Endodermal cell (in vitro differentiated cells): ENCODE measurements around the gene STX3. TPM values are rescaled to one million over a fixed set of nuclear protein-coding genes. Genes with fewer than 3 reads are reported as not detected.
"Not testable (repeated sequence)": the region's sequence is repeated elsewhere in the genome, so short reads cannot be mapped to it uniquely, and the experiment has no call there.

Experiments used
- DNase-seq: peaks from one replicate; pipeline ENCODE4 v3.0.0-alpha.2; 2017
- H3K27ac ChIP-seq: 2 replicates; pipeline ENCODE4 v1.5.1; 2013; ENCODE audit warnings: mild to moderate bottlenecking, low read depth, low read length, moderate library complexity
- H3K27me3 ChIP-seq: 2 replicates; pipeline ENCODE4 v1.6.1; 2013; ENCODE audit warnings: mild to moderate bottlenecking, low read length, moderate library complexity; ENCODE audit not compliant: insufficient read depth, control insufficient read depth, poor library complexity, severe bottlenecking
- H3K36me3 ChIP-seq: 2 replicates; pipeline ENCODE4 v1.7.0; 2013; ENCODE audit warnings: mild to moderate bottlenecking, low read length, moderate library complexity; ENCODE audit not compliant: control insufficient read depth, insufficient read depth
- H3K4me1 ChIP-seq: one replicate; pipeline ENCODE4 v1.7.0; 2013; ENCODE audit warnings: low read length; ENCODE audit not compliant: control insufficient read depth, insufficient read depth
- H3K4me3 ChIP-seq: 2 replicates; pipeline ENCODE4 v1.5.1; 2013; ENCODE audit warnings: mild to moderate bottlenecking, low read length, moderate library complexity
- H3K9ac ChIP-seq: 2 replicates; pipeline ENCODE4 v1.6.1; 2013; ENCODE audit warnings: mild to moderate bottlenecking, low read length, moderate library complexity; ENCODE audit not compliant: poor library complexity, severe bottlenecking; ENCODE audit errors: extremely low read depth
- H3K9me3 ChIP-seq: 2 replicates; pipeline ENCODE4 v1.6.1; 2013; ENCODE audit warnings: mild to moderate bottlenecking, low read length, moderate library complexity; ENCODE audit not compliant: control insufficient read depth
- H3K27ac Mint-ChIP-seq: 2 replicates; pipeline ENCODE4 v1.8.0; 2020; ENCODE audit warnings: mixed read lengths
- H3K27me3 Mint-ChIP-seq: 2 replicates; pipeline ENCODE4 v1.8.0; 2021; ENCODE audit warnings: mild to moderate bottlenecking, mixed read lengths; ENCODE audit not compliant: insufficient read depth
- H3K36me3 Mint-ChIP-seq: 2 replicates; pipeline ENCODE4 v1.8.0; 2020; ENCODE audit warnings: low read depth, mixed read lengths
- H3K4me1 Mint-ChIP-seq: 2 replicates; pipeline ENCODE4 v1.8.0; 2020; ENCODE audit warnings: mixed read lengths
- H3K4me3 Mint-ChIP-seq: 2 replicates; pipeline ENCODE4 v1.8.0; 2020; ENCODE audit warnings: mild to moderate bottlenecking, moderate library complexity, mixed read lengths
- H3K9me3 Mint-ChIP-seq: 2 replicates; pipeline ENCODE4 v1.8.0; 2020; ENCODE audit warnings: mild to moderate bottlenecking, mixed read lengths
- WGBS, 2 experiments: methylation state at CpG; one replicate each; pipeline versions ENCODE4 v1.1.5 to v1.1.7; 2013; ENCODE audit warnings: missing lambda C conversion rate in 2 of 2, mixed read lengths in 1 of 2; ENCODE audit not compliant: insufficient coverage in 1 of 2, insufficient read length in 1 of 2; 5-methylcytosine and 5-hydroxymethylcytosine counted together
- total RNA-seq, 2 donors: library from RNA; stranded (reverse); fragmentation: NEBNext Ultra II Directional in 1 of 2; extraction: Animal tissue kit (Norgen Biotek cat#: 25700) in 1 of 2; gene quantifications; 2 replicates in 1 of 2; 3 replicates in 1 of 2; pipeline ENCODE4 v1.2.1, GENCODE V29; 2021
- TF ChIP-seq, protein P1 (sequence below): fragments of 200-600 bp; sonication (generic); conservative IDR thresholded peaks from 2 replicates; pipeline ENCODE4 v1.5.0; 2021; ENCODE audit warnings: antibody characterized with exemption, mild to moderate bottlenecking

STX3 gene
- total RNA-seq, 2 donors from 2014 or later: 119 to 160 TPM

DNA sequence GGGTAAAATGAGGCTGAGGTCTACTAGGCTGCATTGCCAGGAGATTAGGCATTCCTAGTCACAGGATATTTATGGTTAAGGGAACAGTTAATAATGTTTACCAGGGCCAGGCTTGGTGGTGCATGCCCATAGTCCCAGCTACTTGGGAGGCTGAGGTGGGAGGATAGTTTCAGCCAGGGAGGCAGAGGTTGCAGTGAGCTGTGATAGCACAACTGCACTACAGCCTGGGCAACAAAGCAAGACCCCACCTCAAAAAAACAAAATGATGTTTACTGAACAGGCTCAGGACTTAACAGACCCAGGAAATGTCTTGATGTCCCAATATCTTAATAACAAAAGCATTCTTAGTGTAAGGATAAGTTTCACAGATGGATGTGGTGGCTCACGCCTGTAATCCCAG is 58.2 kb downstream of the STX3 start:
- Histone ChIP-seq H3K4me3 (no peak overlapping the region), H3K27me3 (no peaks in the 10 kb centered on the region), H3K36me3 (peaks cover 10% of the 10 kb centered on the region), H3K4me1 (peaks cover 12% of the 10 kb centered on the region), H3K9ac (no peak overlapping the region), H3K9me3 (no peaks in the 10 kb centered on the region), H3K27ac (no peak overlapping the region)
- Mint-ChIP-seq H3K27ac (no peak overlapping the region), H3K9me3 (no peaks in the 10 kb centered on the region), H3K27me3 (no peaks in the 10 kb centered on the region), H3K4me1 (peaks cover 25% of the 10 kb centered on the region), H3K36me3 (peaks cover 4% of the 10 kb centered on the region), H3K4me3 (no peak overlapping the region)
- no peak for DNase-seq
- TF ChIP-seq, protein P1, sequence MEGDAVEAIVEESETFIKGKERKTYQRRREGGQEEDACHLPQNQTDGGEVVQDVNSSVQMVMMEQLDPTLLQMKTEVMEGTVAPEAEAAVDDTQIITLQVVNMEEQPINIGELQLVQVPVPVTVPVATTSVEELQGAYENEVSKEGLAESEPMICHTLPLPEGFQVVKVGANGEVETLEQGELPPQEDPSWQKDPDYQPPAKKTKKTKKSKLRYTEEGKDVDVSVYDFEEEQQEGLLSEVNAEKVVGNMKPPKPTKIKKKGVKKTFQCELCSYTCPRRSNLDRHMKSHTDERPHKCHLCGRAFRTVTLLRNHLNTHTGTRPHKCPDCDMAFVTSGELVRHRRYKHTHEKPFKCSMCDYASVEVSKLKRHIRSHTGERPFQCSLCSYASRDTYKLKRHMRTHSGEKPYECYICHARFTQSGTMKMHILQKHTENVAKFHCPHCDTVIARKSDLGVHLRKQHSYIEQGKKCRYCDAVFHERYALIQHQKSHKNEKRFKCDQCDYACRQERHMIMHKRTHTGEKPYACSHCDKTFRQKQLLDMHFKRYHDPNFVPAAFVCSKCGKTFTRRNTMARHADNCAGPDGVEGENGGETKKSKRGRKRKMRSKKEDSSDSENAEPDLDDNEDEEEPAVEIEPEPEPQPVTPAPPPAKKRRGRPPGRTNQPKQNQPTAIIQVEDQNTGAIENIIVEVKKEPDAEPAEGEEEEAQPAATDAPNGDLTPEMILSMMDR: no peak
- 95% methylated on average over 1 of the region's 1 CpG; no CpG with 5 or more reads in 1 of the 2 experiments for WGBS, 2 experiments

DNA sequence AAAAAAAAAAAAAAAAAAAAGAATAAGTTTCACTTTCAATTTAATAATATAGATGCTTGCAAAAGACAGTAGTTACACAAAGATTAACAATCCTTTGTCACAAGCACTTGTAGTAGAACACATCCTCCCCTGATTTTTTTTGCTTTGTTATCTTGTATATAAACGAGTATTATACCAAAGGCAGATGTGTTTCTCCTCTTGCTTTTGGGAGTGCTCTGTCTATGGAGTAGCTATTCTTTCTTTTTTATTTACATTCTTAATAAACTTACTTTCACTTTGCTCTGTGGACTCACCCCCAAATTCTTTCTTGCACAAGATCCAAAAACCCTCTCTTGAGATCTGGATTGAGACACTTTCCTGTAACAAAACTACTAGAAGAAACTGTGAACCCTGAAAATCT is 58.8 kb downstream of the STX3 start:
- Histone ChIP-seq H3K27me3 (no peaks in the 10 kb centered on the region), H3K4me3 (no peak overlapping the region), H3K4me1 (peaks cover 12% of the 10 kb centered on the region), H3K9me3 (no peaks in the 10 kb centered on the region), H3K27ac (no peak overlapping the region), H3K9ac (no peak overlapping the region), H3K36me3 (peaks cover 4% of the 10 kb centered on the region)
- H3K36me3 Mint-ChIP-seq: no peaks in the 10 kb centered on the region
- WGBS, 2 experiments: no CpG with 5 or more reads among the region's 1 CpG
- no peak for DNase-seq
- H3K4me3 Mint-ChIP-seq: no peak overlapping the region
- peaks cover 25% of the 10 kb centered on the region for H3K4me1 Mint-ChIP-seq
- no peaks in the 10 kb centered on the region for H3K9me3 Mint-ChIP-seq
- no peaks in the 10 kb centered on the region for H3K27me3 Mint-ChIP-seq
- H3K27ac Mint-ChIP-seq: peak overlapping the region; percentile 1
- TF ChIP-seq, protein P1: no peak

DNA sequence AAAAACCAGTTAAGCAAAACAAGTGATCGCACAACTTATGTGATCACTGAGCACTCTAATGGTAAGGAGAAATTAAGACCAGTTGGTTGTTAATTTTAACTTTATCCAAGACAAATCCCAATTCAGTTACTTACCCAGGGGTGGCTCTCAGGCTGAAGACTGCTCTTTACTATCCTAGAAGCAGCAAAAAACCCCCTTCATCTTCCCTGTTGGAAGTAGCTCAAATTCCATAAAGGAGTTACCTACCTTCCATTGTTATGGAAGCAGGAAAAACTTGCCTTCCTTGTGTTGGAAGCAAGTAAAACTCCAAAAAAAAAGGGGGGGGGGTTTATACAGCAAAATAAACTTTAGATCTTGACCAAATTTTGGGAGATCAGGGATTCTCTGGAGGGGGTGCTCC is 60.6 kb downstream of the STX3 start:
- Histone ChIP-seq H3K4me3 (no peak overlapping the region), H3K9me3 (no peaks in the 10 kb centered on the region), H3K4me1 (peaks cover 12% of the 10 kb centered on the region), H3K36me3 (no peaks in the 10 kb centered on the region), H3K27me3 (no peaks in the 10 kb centered on the region), H3K9ac (no peak overlapping the region), H3K27ac (no peak overlapping the region)
- H3K4me1 Mint-ChIP-seq: peaks cover 32% of the 10 kb centered on the region
- no peaks in the 10 kb centered on the region for H3K27me3 Mint-ChIP-seq
- TF ChIP-seq, protein P1: no peak
- H3K27ac Mint-ChIP-seq: no peak overlapping the region
- H3K9me3 Mint-ChIP-seq: no peaks in the 10 kb centered on the region
- WGBS, 2 experiments: 83% methylated on average over 1 of the region's 1 CpG; no CpG with 5 or more reads in 1 of the 2 experiments
- no peak for DNase-seq
- H3K36me3 Mint-ChIP-seq: no peaks in the 10 kb centered on the region
- peak overlapping the region; percentile 24 for H3K4me3 Mint-ChIP-seq

DNA sequence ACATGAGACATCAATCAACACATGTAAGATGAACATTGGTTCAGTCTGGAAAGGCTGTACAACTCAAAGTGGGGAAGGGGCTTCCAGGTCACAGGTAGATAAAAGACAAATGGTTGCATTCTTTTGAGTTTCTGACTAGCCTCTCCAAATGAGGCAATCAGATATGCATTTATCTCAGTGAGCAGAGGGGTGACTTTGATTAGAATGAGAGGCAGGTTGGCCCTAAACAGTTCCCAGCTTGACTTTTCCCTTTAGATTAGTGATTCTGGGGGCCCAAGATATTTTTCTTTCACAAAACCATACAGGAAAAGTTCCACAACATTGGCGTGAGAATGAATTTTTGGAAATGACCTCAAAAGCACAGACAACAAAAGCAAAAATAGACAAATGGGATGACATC is 61.3 kb downstream of the STX3 start:
- not testable (repeated sequence) for H3K4me3 Mint-ChIP-seq, H3K27me3 ChIP-seq, H3K9ac ChIP-seq, H3K36me3 ChIP-seq, H3K4me3 ChIP-seq, H3K36me3 Mint-ChIP-seq, H3K27me3 Mint-ChIP-seq, DNase-seq, H3K9me3 Mint-ChIP-seq, H3K27ac ChIP-seq, H3K9me3 ChIP-seq, H3K27ac Mint-ChIP-seq
- H3K4me1 ChIP-seq: peaks cover 12% of the 10 kb centered on the region
- 100% methylated on average over 1 of the region's 1 CpG for WGBS, 2 experiments
- H3K4me1 Mint-ChIP-seq: peaks cover 32% of the 10 kb centered on the region
